Activated CD4-positive, alpha-beta T cell treated with anti-CD3 and anti-CD28 coated beads, Interleukin-2, amount 10 ng/mL, durations not matched to agents 7 days and 5 days (primary cell): ENCODE data around the gene TMCC1. TPM values are rescaled to one million over a fixed set of nuclear protein-coding genes. Genes with fewer than 3 reads are reported as not detected.
A peak's percentile ranks its signal among the peaks of the same experiment; 100 is the strongest.
"Not testable (repeated sequence)": the region's sequence is repeated elsewhere in the genome, so short reads cannot be mapped to it uniquely, and the experiment has no call there.

Experiments
- CTCF ChIA-PET: fragments of 350-600 bp; sonication (Branson Sonifier 250); formaldehyde crosslinking; loops from one replicate; lab custom pipeline; 2021; ENCODE audit warnings: antibody characterized with exemption; lab: Charles Lee
- POLR2A ChIA-PET: fragments of 350-600 bp; sonication (Branson Sonifier 250); formaldehyde crosslinking; loops from one replicate; lab custom pipeline; 2021; ENCODE audit warnings: antibody characterized with exemption; lab: Charles Lee
- DNase-seq: peaks from one replicate; pipeline ENCODE4 v3.0.0-alpha.2; 2020
- H3K27ac Mint-ChIP-seq: one replicate; pipeline ENCODE4 v1.8.0; 2021; ENCODE audit warnings: mild to moderate bottlenecking, moderate library complexity, mixed read lengths
- H3K27me3 Mint-ChIP-seq: one replicate; pipeline ENCODE4 v1.8.0; 2021; ENCODE audit warnings: mixed read lengths
- H3K36me3 Mint-ChIP-seq: one replicate; pipeline ENCODE4 v1.8.0; 2021; ENCODE audit warnings: low read depth, mixed read lengths
- H3K4me1 Mint-ChIP-seq: one replicate; pipeline ENCODE4 v1.8.0; 2021; ENCODE audit warnings: mixed read lengths
- H3K4me3 Mint-ChIP-seq: one replicate; pipeline ENCODE4 v1.8.0; 2021; ENCODE audit warnings: mild to moderate bottlenecking, moderate library complexity, mixed read lengths
- H3K9me3 Mint-ChIP-seq: one replicate; pipeline ENCODE4 v1.8.0; 2021; ENCODE audit warnings: mixed read lengths
- total RNA-seq, 2 experiments: library from RNA; stranded (reverse); gene quantifications; one replicate each; pipeline ENCODE4 v1.2.3, GENCODE V29; 2021

TMCC1 gene
- total RNA-seq, 2 experiments from 2014 or later: 14.9 to 18.7 TPM

GRCh38 chr3:129655291-129655700, 238.2 kb downstream of the TMCC1 start:
- CTCF ChIA-PET: no interaction called here
- Mint-ChIP-seq H3K27me3 (no peaks in the 10 kb centered on the region), H3K27ac (no peak overlapping the region), H3K4me3 (no peak overlapping the region), H3K4me1 (peaks cover 19% of the 10 kb centered on the region), H3K9me3 (no peaks in the 10 kb centered on the region), H3K36me3 (peaks cover 4% of the 10 kb centered on the region)
- no peak for DNase-seq
- POLR2A ChIA-PET: interaction anchor here (0.7 kb wide), 1 partner anchor 286 kb away, joined by 3 read pairs; no protein-coding TSS in a partner anchor

GRCh38 chr3:129654131-129654530, 239.4 kb downstream of the TMCC1 start:
- Mint-ChIP-seq H3K36me3 (peaks cover 3% of the 10 kb centered on the region), H3K4me3 (no peak overlapping the region), H3K9me3 (no peaks in the 10 kb centered on the region), H3K4me1 (peaks cover 19% of the 10 kb centered on the region), H3K27me3 (no peaks in the 10 kb centered on the region), H3K27ac (no peak overlapping the region)
- POLR2A ChIA-PET: no interaction called here
- no peak for DNase-seq
- CTCF ChIA-PET: interaction anchor here (0.8 kb wide), 1 partner anchor 164 kb away, joined by 3 read pairs; no protein-coding TSS in a partner anchor

- DNase-seq: no peak
- Mint-ChIP-seq H3K27ac (no peak overlapping the region), H3K9me3 (no peaks in the 10 kb centered on the region), H3K36me3 (peaks cover 3% of the 10 kb centered on the region), H3K4me1 (peaks cover 13% of the 10 kb centered on the region), H3K27me3 (no peaks in the 10 kb centered on the region), H3K4me3 (no peak overlapping the region)
- POLR2A ChIA-PET: no interaction called here
- CTCF ChIA-PET: no interaction called here
Observed at GRCh38 chr3:129653019-129653418, 240.5 kb downstream of the TMCC1 start.

GRCh38 chr3:129651435-129652202, 241.9 kb downstream of the TMCC1 start:
- ChIA-PET POLR2A (no interaction called here), CTCF (no interaction called here)
- no peak overlapping the region for H3K27ac Mint-ChIP-seq
- no peaks in the 10 kb centered on the region for H3K27me3 Mint-ChIP-seq
- H3K4me3 Mint-ChIP-seq: no peak overlapping the region
- H3K9me3 Mint-ChIP-seq: no peaks in the 10 kb centered on the region
- no peak for DNase-seq
- H3K4me1 Mint-ChIP-seq: no peaks in the 10 kb centered on the region
- H3K36me3 Mint-ChIP-seq: peaks cover 3% of the 10 kb centered on the region

- Mint-ChIP-seq H3K27me3 (no peaks in the 10 kb centered on the region), H3K9me3 (no peaks in the 10 kb centered on the region), H3K4me1 (no peaks in the 10 kb centered on the region), H3K4me3 (no peak overlapping the region), H3K36me3 (peaks cover 3% of the 10 kb centered on the region), H3K27ac (no peak overlapping the region)
- CTCF ChIA-PET: interaction anchor here (0.7 to 1.2 kb wide), 3 partner anchors 164 to 299 kb away, joined by 3 read pairs; no protein-coding TSS in a partner anchor
- DNase-seq: peak; percentile 65
- POLR2A ChIA-PET: no interaction called here
Observed at GRCh38 chr3:129650256-129650872, 243.1 kb downstream of the TMCC1 start.

GRCh38 chr3:129648391-129648790, 245.1 kb downstream of the TMCC1 start:
- ChIA-PET CTCF (no interaction called here), POLR2A (no interaction called here)
- Mint-ChIP-seq H3K4me1 (no peaks in the 10 kb centered on the region), H3K36me3 (no peaks in the 10 kb centered on the region), H3K9me3 (no peaks in the 10 kb centered on the region), H3K4me3 (no peak overlapping the region), H3K27ac (no peak overlapping the region), H3K27me3 (peaks cover 4% of the 10 kb centered on the region)
- no peak for DNase-seq

GRCh38 chr3:129645286-129645685, 248.2 kb downstream of the TMCC1 start:
- POLR2A ChIA-PET: no interaction called here

GRCh38 chr3:129644836-129645235, 248.7 kb downstream of the TMCC1 start:
- DNase-seq: no peak
- Mint-ChIP-seq H3K4me1 (no peaks in the 10 kb centered on the region), H3K9me3 (no peaks in the 10 kb centered on the region), H3K4me3 (no peak overlapping the region), H3K36me3 (no peaks in the 10 kb centered on the region), H3K27me3 (peaks cover 4% of the 10 kb centered on the region), H3K27ac (no peak overlapping the region)
- ChIA-PET POLR2A (no interaction called here), CTCF (no interaction called here)

More at GRCh38 chr3:129645286-129645685, 248.2 kb downstream of the TMCC1 start:
- Mint-ChIP-seq H3K36me3 (no peaks in the 10 kb centered on the region), H3K27me3 (peaks cover 4% of the 10 kb centered on the region), H3K9me3 (no peaks in the 10 kb centered on the region), H3K27ac (no peak overlapping the region), H3K4me1 (no peaks in the 10 kb centered on the region), H3K4me3 (no peak overlapping the region)
- CTCF ChIA-PET: interaction anchor here (1.6 kb wide), 1 partner anchor 18 kb away, joined by 6 read pairs; no protein-coding TSS in a partner anchor
- DNase-seq: no peak

- POLR2A ChIA-PET, H3K4me1 Mint-ChIP-seq, CTCF ChIA-PET, H3K4me3 Mint-ChIP-seq, DNase-seq, H3K27ac Mint-ChIP-seq, H3K9me3 Mint-ChIP-seq, H3K27me3 Mint-ChIP-seq, H3K36me3 Mint-ChIP-seq: not testable (repeated sequence)
Observed at GRCh38 chr3:129641567-129642260, 251.8 kb downstream of the TMCC1 start.

- H3K4me1 Mint-ChIP-seq, H3K9me3 Mint-ChIP-seq, DNase-seq, H3K36me3 Mint-ChIP-seq, H3K4me3 Mint-ChIP-seq, POLR2A ChIA-PET, H3K27me3 Mint-ChIP-seq: not testable (repeated sequence)
- H3K27ac Mint-ChIP-seq: peak overlapping the region; percentile 25
- CTCF ChIA-PET: interaction anchor here (1.5 kb wide), 1 partner anchor 10 kb away, joined by 3 read pairs; no protein-coding TSS in a partner anchor
Observed at GRCh38 chr3:129640985-129641384, 252.5 kb downstream of the TMCC1 start.

GRCh38 chr3:129638481-129638880, 255.0 kb downstream of the TMCC1 start:
- ChIA-PET CTCF (interaction anchor here (1.7 kb wide), 1 partner anchor 11 kb away, joined by 3 read pairs; no protein-coding TSS in a partner anchor), POLR2A (no interaction called here)
- no peaks in the 10 kb centered on the region for H3K36me3 Mint-ChIP-seq
- no peak overlapping the region for H3K4me3 Mint-ChIP-seq
- H3K27me3 Mint-ChIP-seq: peaks cover 12% of the 10 kb centered on the region
- H3K4me1 Mint-ChIP-seq: no peaks in the 10 kb centered on the region
- H3K9me3 Mint-ChIP-seq: no peaks in the 10 kb centered on the region
- H3K27ac Mint-ChIP-seq: no peak overlapping the region
- DNase-seq: no peak

- Mint-ChIP-seq H3K36me3 (no peaks in the 10 kb centered on the region), H3K9me3 (no peaks in the 10 kb centered on the region), H3K4me3 (no peak overlapping the region), H3K4me1 (no peaks in the 10 kb centered on the region), H3K27ac (no peak overlapping the region), H3K27me3 (peaks cover 12% of the 10 kb centered on the region)
- CTCF ChIA-PET: no interaction called here
- POLR2A ChIA-PET: no interaction called here
- DNase-seq: no peak
Observed at GRCh38 chr3:129636082-129636481, 257.4 kb downstream of the TMCC1 start.

GRCh38 chr3:129635656-129636055, 257.9 kb downstream of the TMCC1 start:
- no peak overlapping the region for H3K4me3 Mint-ChIP-seq
- no peaks in the 10 kb centered on the region for H3K36me3 Mint-ChIP-seq
- ChIA-PET CTCF (no interaction called here), POLR2A (no interaction called here)
- peaks cover 12% of the 10 kb centered on the region for H3K27me3 Mint-ChIP-seq
- H3K9me3 Mint-ChIP-seq: no peaks in the 10 kb centered on the region
- no peak for DNase-seq
- H3K27ac Mint-ChIP-seq: no peak overlapping the region
- H3K4me1 Mint-ChIP-seq: no peaks in the 10 kb centered on the region
